ENCODE measurements around the gene EDNRB. TPM values are rescaled to one million over a fixed set of nuclear protein-coding genes. Genes with fewer than 3 reads are reported as not detected.

EDNRB gene
- total RNA-seq, 4 donors from 2014 or later = 19.4 to 63.6 (median 22.5) TPM

GRCh38 chr13:77916488-77916887 is 2.1 kb downstream of the EDNRB start:
- Histone ChIP-seq H3K4me1 (peaks cover 0 to 40% (median 4%) of the 10 kb centered on the region in 4 donors), H3K4me3 (peak overlapping the region in 2 of 4 donors; percentile 6 to 70), H3K9me3 (no peaks in the 10 kb centered on the region), H3K36me3 (no peaks in the 10 kb centered on the region), H3K27ac (peak overlapping the region in 2 of 4 donors; percentile 37 to 40), H3K27me3 (no peaks in the 10 kb centered on the region)
- TF ChIP-seq EP300 (IDR thresholded peaks at IDR 0.05) (no peak), POLR2A (IDR thresholded peaks at IDR 0.05) (no peak)
- TF ChIP-seq, protein P1, sequence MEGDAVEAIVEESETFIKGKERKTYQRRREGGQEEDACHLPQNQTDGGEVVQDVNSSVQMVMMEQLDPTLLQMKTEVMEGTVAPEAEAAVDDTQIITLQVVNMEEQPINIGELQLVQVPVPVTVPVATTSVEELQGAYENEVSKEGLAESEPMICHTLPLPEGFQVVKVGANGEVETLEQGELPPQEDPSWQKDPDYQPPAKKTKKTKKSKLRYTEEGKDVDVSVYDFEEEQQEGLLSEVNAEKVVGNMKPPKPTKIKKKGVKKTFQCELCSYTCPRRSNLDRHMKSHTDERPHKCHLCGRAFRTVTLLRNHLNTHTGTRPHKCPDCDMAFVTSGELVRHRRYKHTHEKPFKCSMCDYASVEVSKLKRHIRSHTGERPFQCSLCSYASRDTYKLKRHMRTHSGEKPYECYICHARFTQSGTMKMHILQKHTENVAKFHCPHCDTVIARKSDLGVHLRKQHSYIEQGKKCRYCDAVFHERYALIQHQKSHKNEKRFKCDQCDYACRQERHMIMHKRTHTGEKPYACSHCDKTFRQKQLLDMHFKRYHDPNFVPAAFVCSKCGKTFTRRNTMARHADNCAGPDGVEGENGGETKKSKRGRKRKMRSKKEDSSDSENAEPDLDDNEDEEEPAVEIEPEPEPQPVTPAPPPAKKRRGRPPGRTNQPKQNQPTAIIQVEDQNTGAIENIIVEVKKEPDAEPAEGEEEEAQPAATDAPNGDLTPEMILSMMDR (IDR thresholded peaks at IDR 0.05) = no peak
- DNase-seq (ENCODE audit: low spot score in 2 of 2) = no peak
- 32 to 57% methylated on average over 4 of the region's 4 CpGs for whole genome bisulfite sequencing, 2 donors

DNA sequence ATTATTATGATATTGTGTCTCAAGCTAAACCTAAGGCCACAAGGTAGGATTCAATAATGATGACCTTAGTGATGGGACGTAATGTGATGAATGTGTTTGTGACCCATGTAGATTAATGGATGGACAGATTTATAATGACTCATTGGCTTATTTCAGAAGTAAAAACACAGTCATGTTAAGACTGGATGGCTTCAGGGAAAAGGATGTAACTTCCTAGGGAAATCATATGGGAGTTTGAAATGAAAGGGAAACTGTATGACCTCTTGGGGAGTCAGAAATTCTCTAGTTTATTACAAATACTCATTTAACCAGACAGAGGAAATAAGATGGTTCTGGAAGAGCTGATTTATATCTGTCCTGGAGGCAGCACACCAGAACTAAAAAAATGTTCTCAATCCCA is 2.9 kb downstream of the EDNRB start:
- Histone ChIP-seq H3K4me3 (peak overlapping the region in 2 of 4 donors; percentile 10 to 70), H3K27me3 (no peaks in the 10 kb centered on the region), H3K4me1 (peaks cover 0 to 40% (median 5%) of the 10 kb centered on the region in 4 donors), H3K36me3 (no peaks in the 10 kb centered on the region), H3K27ac (peak overlapping the region in 3 of 4 donors; percentile 15 to 40 (median 37)), H3K9me3 (no peaks in the 10 kb centered on the region)
- DNase-seq (ENCODE audit: low spot score in 2 of 2) = no peak
- TF ChIP-seq, protein P1 (IDR thresholded peaks at IDR 0.05) = no peak
- TF ChIP-seq EP300 (IDR thresholded peaks at IDR 0.05) = no peak
- TF ChIP-seq POLR2A (IDR thresholded peaks at IDR 0.05) = no peak
- WGBS, 2 donors = 66 to 78% methylated on average over 1 of the region's 1 CpG

GRCh38 chr13:77913003-77913402 is 5.6 kb downstream of the EDNRB start:
- no peaks in the 10 kb centered on the region for H3K27me3 ChIP-seq
- peaks cover 0 to 44% (median 5%) of the 10 kb centered on the region in 4 donors for H3K4me1 ChIP-seq
- no peak overlapping the region for H3K27ac ChIP-seq
- H3K36me3 ChIP-seq = no peaks in the 10 kb centered on the region
- no peak for DNase-seq (ENCODE audit: low spot score in 2 of 2)
- WGBS, 2 donors = 56 to 65% methylated on average over 3 of the region's 3 CpGs
- no peak overlapping the region for H3K4me3 ChIP-seq
- TF ChIP-seq POLR2A (IDR thresholded peaks at IDR 0.05) (no peak), EP300 (IDR thresholded peaks at IDR 0.05) (no peak)
- TF ChIP-seq, protein P1 (IDR thresholded peaks at IDR 0.05) = no peak
- no peaks in the 10 kb centered on the region for H3K9me3 ChIP-seq

DNA sequence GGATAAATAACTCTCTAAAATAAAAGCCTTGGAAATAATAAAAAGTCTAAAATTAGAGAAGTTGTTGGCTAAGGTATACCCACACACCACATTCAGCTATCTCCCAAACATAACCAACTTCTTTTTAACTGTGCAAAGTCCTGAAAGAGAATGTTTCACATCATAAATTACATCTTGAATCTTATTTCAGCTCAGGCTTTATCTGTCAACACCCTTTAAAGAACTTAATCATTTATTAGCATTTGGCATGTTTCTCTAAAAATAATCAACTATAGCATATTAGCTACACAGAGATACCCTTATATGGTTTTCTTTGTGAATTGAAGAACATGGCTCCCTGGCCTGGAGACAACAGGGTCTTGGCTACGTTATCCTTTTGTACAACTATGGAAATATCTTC is 6.9 kb downstream of the EDNRB start:
- Histone ChIP-seq H3K27me3 (no peaks in the 10 kb centered on the region), H3K36me3 (no peaks in the 10 kb centered on the region), H3K9me3 (no peaks in the 10 kb centered on the region), H3K4me1 (peaks cover 0 to 39% (median 5%) of the 10 kb centered on the region in 4 donors), H3K4me3 (no peak overlapping the region), H3K27ac (no peak overlapping the region)
- DNase-seq (ENCODE audit: low spot score in 2 of 2) = no peak
- 45 to 53% methylated on average over 1 of the region's 1 CpG for WGBS, 2 donors
- TF ChIP-seq, protein P1 (IDR thresholded peaks at IDR 0.05) = no peak
- TF ChIP-seq POLR2A (IDR thresholded peaks at IDR 0.05) (no peak), EP300 (IDR thresholded peaks at IDR 0.05) (no peak)

GRCh38 chr13:77909827-77910226 is 8.8 kb downstream of the EDNRB start:
- Histone ChIP-seq H3K36me3 (no peaks in the 10 kb centered on the region), H3K9me3 (no peaks in the 10 kb centered on the region), H3K4me1 (peaks cover 0 to 35% (median 2%) of the 10 kb centered on the region in 4 donors), H3K27ac (peak overlapping the region in 2 of 4 donors; percentile 20 to 47), H3K27me3 (no peaks in the 10 kb centered on the region), H3K4me3 (no peak overlapping the region)
- WGBS, 2 donors = 65 to 71% methylated on average over 3 of the region's 3 CpGs
- DNase-seq (ENCODE audit: low spot score in 2 of 2) = no peak
- TF ChIP-seq, protein P1 (IDR thresholded peaks at IDR 0.05) = no peak
- TF ChIP-seq POLR2A (IDR thresholded peaks at IDR 0.05) (no peak), EP300 (IDR thresholded peaks at IDR 0.05) (no peak)
